Central memory CD8-positive, alpha-beta T cell (primary cell): ENCODE data around the gene ICAM5.
"Not testable (repeated sequence)": the region's sequence is repeated elsewhere in the genome, so short reads cannot be mapped to it uniquely, and the experiment has no call there.

Experiments used
- ATAC-seq: fragments of 150-1000 bp; cut with Tn5 transposase; replicated peaks from 2 replicates; pipeline ENCODE4 v1.10.0; 2022; ENCODE audit warnings: mild to moderate bottlenecking, moderate FRiP score, moderate number of reproducible peaks; ENCODE audit not compliant: poor library complexity, severe bottlenecking; ENCODE audit errors: extremely low read depth
- DNase-seq, 2 donors: peaks; one replicate each; pipeline ENCODE4 v3.0.0; 2021; ENCODE audit warnings: low spot score in 2 of 2
- H3K27ac Mint-ChIP-seq: one replicate; pipeline ENCODE4 v1.8.0; 2022; ENCODE audit warnings: low read depth, mild to moderate bottlenecking, moderate library complexity, mixed read lengths
- H3K27me3 Mint-ChIP-seq: one replicate; pipeline ENCODE4 v1.8.0; 2022; ENCODE audit warnings: mixed read lengths
- H3K36me3 Mint-ChIP-seq: one replicate; pipeline ENCODE4 v1.8.0; 2022; ENCODE audit warnings: mild to moderate bottlenecking, moderate library complexity, mixed read lengths; ENCODE audit not compliant: insufficient read depth
- H3K4me1 Mint-ChIP-seq: one replicate; pipeline ENCODE4 v1.8.0; 2022; ENCODE audit warnings: mixed read lengths
- H3K4me3 Mint-ChIP-seq: one replicate; pipeline ENCODE4 v1.8.0; 2022; ENCODE audit warnings: mild to moderate bottlenecking, moderate library complexity, mixed read lengths
- H3K9me3 Mint-ChIP-seq: one replicate; pipeline ENCODE4 v1.8.0; 2022; ENCODE audit warnings: mixed read lengths

Gene ICAM5, protein sequence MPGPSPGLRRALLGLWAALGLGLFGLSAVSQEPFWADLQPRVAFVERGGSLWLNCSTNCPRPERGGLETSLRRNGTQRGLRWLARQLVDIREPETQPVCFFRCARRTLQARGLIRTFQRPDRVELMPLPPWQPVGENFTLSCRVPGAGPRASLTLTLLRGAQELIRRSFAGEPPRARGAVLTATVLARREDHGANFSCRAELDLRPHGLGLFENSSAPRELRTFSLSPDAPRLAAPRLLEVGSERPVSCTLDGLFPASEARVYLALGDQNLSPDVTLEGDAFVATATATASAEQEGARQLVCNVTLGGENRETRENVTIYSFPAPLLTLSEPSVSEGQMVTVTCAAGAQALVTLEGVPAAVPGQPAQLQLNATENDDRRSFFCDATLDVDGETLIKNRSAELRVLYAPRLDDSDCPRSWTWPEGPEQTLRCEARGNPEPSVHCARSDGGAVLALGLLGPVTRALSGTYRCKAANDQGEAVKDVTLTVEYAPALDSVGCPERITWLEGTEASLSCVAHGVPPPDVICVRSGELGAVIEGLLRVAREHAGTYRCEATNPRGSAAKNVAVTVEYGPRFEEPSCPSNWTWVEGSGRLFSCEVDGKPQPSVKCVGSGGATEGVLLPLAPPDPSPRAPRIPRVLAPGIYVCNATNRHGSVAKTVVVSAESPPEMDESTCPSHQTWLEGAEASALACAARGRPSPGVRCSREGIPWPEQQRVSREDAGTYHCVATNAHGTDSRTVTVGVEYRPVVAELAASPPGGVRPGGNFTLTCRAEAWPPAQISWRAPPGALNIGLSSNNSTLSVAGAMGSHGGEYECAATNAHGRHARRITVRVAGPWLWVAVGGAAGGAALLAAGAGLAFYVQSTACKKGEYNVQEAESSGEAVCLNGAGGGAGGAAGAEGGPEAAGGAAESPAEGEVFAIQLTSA

DNA sequence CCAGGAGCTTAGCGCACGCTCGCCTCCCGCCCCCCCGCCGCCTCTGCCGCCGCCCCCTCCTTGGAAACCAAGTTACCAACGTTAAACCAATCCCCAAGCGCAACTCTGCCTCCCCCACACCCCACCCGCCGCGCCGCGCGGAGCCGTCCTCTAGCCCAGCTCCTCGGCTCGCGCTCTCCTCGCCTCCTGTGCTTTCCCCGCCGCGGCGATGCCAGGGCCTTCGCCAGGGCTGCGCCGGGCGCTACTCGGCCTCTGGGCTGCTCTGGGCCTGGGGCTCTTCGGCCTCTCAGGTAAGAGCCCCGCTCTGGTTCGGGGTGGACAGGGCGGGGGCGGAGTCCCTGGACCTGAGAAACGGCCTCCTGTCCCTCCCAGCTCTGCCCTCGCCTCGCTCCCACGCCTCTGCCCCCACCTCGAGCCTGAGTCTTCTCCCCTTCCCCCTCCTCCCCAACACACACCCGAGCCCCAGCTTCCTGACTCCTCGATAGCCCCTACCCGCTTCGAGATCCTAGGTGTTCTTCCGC is at the start of gene ICAM5:
Gene ICAM5 (plus strand): TSS at position 117 of the 521 bp plus-strand sequence. CDS start 92 bp downstream, at position 209.
- Mint-ChIP-seq H3K27me3 (peaks cover 62% of the 10 kb centered on the region), H3K4me1 (peaks cover 55% of the 10 kb centered on the region), H3K36me3 (peaks cover 28% of the 10 kb centered on the region), H3K9me3 (no peaks in the 10 kb centered on the region), H3K27ac (peak within 1 kb of the TSS; percentile 92), H3K4me3 (peak within 1 kb of the TSS; percentile 87)
- DNase-seq (no peak), ATAC-seq (peak; percentile 31)

GRCh38 chr19:10241826-10242449 is 47.8 kb upstream of the ICAM5 start:
- H3K4me3 Mint-ChIP-seq, H3K27ac Mint-ChIP-seq, DNase-seq, H3K4me1 Mint-ChIP-seq, ATAC-seq, H3K9me3 Mint-ChIP-seq, H3K36me3 Mint-ChIP-seq, H3K27me3 Mint-ChIP-seq: not testable (repeated sequence)

DNA sequence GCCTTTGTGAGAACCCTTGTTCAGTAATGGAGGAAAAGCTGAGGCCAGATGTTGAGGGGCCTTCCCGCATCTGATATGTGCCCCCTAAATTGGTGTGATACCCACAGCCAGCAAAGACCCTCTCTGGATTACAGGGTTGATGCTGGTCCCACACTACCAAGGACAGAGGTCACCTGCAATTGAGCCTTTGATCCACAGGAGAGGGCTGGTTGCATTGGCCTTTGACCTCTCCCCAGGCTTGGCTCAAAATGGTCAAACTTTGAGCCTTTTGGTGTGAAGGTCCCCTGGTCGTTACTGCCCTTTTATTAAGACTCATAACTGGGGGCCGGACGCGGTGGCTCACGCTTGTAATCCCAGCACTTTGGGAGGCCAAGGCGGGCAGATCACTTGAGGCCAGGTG is 46.1 kb upstream of the ICAM5 start:
- Mint-ChIP-seq H3K36me3 (no peaks in the 10 kb centered on the region), H3K4me3 (no peak overlapping the region), H3K27me3 (no peaks in the 10 kb centered on the region), H3K9me3 (no peaks in the 10 kb centered on the region), H3K4me1 (no peaks in the 10 kb centered on the region), H3K27ac (no peak overlapping the region)
- ATAC-seq (no peak), DNase-seq (no peak)

DNA sequence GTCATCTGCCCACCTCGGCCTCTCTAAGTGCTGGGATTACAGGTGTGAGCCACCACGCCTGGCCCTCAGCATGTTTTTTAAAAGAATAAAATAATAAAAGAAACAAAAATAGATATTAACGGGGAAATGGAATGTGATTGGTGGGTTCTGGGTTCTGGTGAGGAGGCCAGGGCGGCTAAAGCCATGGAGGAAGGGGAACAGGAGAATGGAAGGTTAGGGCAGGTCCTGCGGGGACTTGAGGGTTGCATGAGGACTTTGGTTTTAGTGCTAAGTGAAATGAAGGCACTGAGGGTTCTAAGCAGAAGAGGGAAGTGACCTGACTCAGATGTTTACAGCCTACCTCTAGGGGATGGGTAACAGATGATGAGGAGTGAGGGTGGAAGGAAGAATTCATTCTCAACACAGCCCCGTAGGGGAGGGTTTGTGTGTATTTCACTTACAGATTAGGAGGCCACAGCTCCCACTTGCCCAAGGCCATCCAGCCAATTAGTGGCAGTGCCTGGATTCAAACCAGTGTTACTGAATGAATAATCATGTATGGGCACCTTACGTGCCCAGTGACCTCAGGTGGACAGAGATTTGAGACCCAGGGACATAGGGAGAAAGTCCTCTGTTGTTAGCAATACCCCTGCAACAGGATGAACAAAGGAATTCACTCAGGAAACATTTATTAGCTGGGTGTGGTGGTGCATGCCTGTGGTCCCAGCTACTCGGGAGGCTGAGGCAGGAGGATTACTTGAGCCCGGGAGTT is 44.4 kb upstream of the ICAM5 start:
- H3K4me1 Mint-ChIP-seq = no peaks in the 10 kb centered on the region
- H3K4me3 Mint-ChIP-seq = no peak overlapping the region
- no peaks in the 10 kb centered on the region for H3K9me3 Mint-ChIP-seq
- no peaks in the 10 kb centered on the region for H3K27me3 Mint-ChIP-seq
- DNase-seq (no peak), ATAC-seq (no peak)
- no peak overlapping the region for H3K27ac Mint-ChIP-seq
- H3K36me3 Mint-ChIP-seq = peaks cover 1% of the 10 kb centered on the region

DNA sequence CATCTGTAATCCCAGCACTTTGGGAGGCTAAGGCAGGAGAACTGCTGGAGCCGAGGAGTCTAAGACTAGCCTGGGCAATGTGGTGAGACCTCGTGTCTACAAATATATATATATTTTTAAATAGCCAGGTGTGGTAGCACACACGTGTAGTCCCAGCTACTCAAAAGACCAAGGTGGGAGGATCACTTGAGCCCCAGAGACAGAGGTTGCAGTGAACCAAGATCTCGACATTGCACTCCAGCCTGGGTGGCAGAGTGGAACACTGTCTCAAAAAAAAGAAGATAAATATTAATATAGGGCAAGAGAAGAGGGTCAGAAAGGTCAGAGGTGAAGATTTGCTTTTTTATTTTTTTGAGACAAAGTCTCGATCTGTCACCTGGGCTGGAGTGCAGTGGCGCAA is 43.2 kb upstream of the ICAM5 start:
- DNase-seq (no peak), ATAC-seq (no peak)
- no peaks in the 10 kb centered on the region for H3K9me3 Mint-ChIP-seq
- no peak overlapping the region for H3K4me3 Mint-ChIP-seq
- H3K27me3 Mint-ChIP-seq = no peaks in the 10 kb centered on the region
- H3K4me1 Mint-ChIP-seq = no peaks in the 10 kb centered on the region
- H3K27ac Mint-ChIP-seq = no peak overlapping the region
- H3K36me3 Mint-ChIP-seq = peaks cover 2% of the 10 kb centered on the region

- peaks cover 7% of the 10 kb centered on the region for H3K4me1 Mint-ChIP-seq
- peak within 1 kb of the TSS; percentile 97 for H3K27ac Mint-ChIP-seq
- H3K27me3 Mint-ChIP-seq = no peaks in the 10 kb centered on the region
Observed at GRCh38 chr19:10251792-10252694, 37.7 kb upstream of the ICAM5 start, which contains the start of gene MRPL4. Gene MRPL4, plus strand, starts transcription at chr19:10252214. Its CDS starts 40 bp downstream, at chr19:10252254.

DNA sequence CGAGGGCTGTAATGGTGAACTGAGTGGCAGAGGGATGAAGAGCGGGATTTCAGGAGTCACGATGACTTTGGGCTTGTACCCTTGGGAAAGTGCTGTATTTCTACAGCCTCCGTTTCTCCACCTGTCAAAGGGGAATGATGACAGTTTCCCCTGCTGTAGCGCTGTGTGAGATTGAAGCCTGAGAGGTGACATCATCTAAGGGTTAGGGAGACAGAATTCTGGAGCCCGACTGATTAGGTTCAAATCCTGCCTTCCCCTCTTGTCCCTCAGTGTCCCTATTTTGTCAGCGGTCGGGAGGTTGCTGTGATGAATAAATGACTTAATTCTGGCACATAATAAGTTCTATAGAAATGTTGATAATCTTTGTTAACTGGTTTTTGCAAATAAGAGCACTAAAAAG is 37.0 kb upstream of the ICAM5 start:
- peaks cover 30% of the 10 kb centered on the region for H3K36me3 Mint-ChIP-seq
- no peaks in the 10 kb centered on the region for H3K9me3 Mint-ChIP-seq
- DNase-seq (no peak), ATAC-seq (no peak)
- H3K27me3 Mint-ChIP-seq = no peaks in the 10 kb centered on the region
- H3K4me3 Mint-ChIP-seq = peak overlapping the region; percentile 97
- H3K27ac Mint-ChIP-seq = peak overlapping the region; percentile 97
- H3K4me1 Mint-ChIP-seq = peaks cover 13% of the 10 kb centered on the region

More at GRCh38 chr19:10251792-10252694, 37.7 kb upstream of the ICAM5 start, which contains the start of gene MRPL4:
- DNase-seq (peak; percentile 89 to 96), ATAC-seq (peak; percentile 98)
- peaks cover 26% of the 10 kb centered on the region for H3K36me3 Mint-ChIP-seq
- H3K9me3 Mint-ChIP-seq = no peaks in the 10 kb centered on the region
- peak within 1 kb of the TSS; percentile 97 for H3K4me3 Mint-ChIP-seq

- Mint-ChIP-seq H3K4me3 (no peak overlapping the region), H3K27ac (no peak overlapping the region), H3K4me1 (peaks cover 13% of the 10 kb centered on the region), H3K36me3 (peaks cover 35% of the 10 kb centered on the region), H3K9me3 (no peaks in the 10 kb centered on the region), H3K27me3 (no peaks in the 10 kb centered on the region)
- no peak for DNase-seq
- ATAC-seq = no peak
Observed at GRCh38 chr19:10254244-10254643, 35.5 kb upstream of the ICAM5 start.

DNA sequence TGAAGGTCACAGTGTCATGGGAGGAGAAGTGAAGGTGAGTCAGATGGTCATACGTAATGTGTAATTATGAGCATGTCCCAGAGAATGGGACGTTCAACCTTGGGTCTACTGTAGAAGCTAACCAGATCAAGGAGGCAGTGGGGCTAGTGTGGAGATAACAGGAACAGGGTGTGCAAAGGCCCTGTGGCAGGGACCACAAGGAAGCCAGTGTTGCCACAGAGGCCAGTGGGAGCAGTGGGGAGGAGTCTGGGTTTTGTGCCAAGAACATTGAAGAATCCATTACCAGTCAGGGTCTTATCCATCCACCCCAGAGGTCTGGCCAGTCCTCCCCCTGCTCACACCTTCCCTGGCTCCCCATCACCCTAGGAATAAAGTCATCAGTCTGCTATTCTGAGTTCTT is 34.4 kb upstream of the ICAM5 start:
- no peak for ATAC-seq
- Mint-ChIP-seq H3K4me3 (no peak overlapping the region), H3K27me3 (no peaks in the 10 kb centered on the region), H3K4me1 (peaks cover 13% of the 10 kb centered on the region), H3K9me3 (no peaks in the 10 kb centered on the region), H3K36me3 (peaks cover 33% of the 10 kb centered on the region), H3K27ac (no peak overlapping the region)
- no peak for DNase-seq

DNA sequence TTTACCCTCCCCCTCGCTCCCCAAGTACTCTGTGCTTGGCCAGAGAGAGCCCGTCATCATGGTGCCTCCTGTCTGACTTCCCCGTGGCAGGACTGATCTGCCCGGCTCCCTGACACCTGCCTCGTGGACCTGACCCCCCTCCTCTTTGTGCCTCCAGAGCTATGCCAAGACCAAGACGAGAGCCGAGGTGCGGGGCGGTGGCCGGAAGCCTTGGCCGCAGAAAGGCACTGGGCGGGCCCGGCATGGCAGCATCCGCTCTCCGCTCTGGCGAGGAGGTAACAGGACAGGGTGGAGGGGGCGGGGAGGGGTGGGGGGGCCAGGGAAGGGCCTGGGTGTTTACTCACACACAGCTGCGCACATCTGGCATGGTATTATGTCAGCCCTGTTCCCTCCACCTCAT is 33.2 kb upstream of the ICAM5 start:
- no peak for DNase-seq

More for the DNA sequence above, 33.2 kb upstream of the ICAM5 start:
- Mint-ChIP-seq H3K36me3 (peaks cover 32% of the 10 kb centered on the region), H3K4me1 (peaks cover 12% of the 10 kb centered on the region), H3K9me3 (no peaks in the 10 kb centered on the region), H3K27me3 (no peaks in the 10 kb centered on the region), H3K4me3 (no peak overlapping the region), H3K27ac (no peak overlapping the region)
- ATAC-seq = no peak
